Mesenchymal stem cell (in vitro differentiated cells and primary cell): ENCODE data around the gene COL13A1.

Experiments
- DNase-seq: peaks from one replicate; pipeline ENCODE4 v3.0.0-alpha.2; 2013
- H2AFZ ChIP-seq: one replicate; pipeline ENCODE4 v1.6.1; 2013; ENCODE audit warnings: low read depth, mild to moderate bottlenecking, control low read depth, inconsistent platforms, low read length, moderate library complexity
- H2AK5ac ChIP-seq: 2 replicates; pipeline ENCODE4 v1.6.1; 2013; ENCODE audit warnings: low read length, moderate library complexity, mild to moderate bottlenecking, inconsistent platforms; ENCODE audit not compliant: severe bottlenecking
- H2BK120ac ChIP-seq: one replicate; pipeline ENCODE4 v1.6.1; 2013; ENCODE audit warnings: low read depth, mild to moderate bottlenecking, inconsistent platforms, low read length, moderate library complexity
- H2BK12ac ChIP-seq, 2 experiments: one replicate each; pipeline ENCODE4 v1.6.1; 2013; ENCODE audit warnings: inconsistent platforms in 2 of 2, low read length in 2 of 2, mild to moderate bottlenecking in 2 of 2, moderate library complexity in 2 of 2, control low read depth in 1 of 2
- H2BK15ac ChIP-seq: one replicate; pipeline ENCODE4 v1.6.1; 2013; ENCODE audit warnings: mild to moderate bottlenecking, low read depth, inconsistent platforms; ENCODE audit not compliant: poor library complexity, severe bottlenecking
- H2BK5ac ChIP-seq: 2 replicates; pipeline ENCODE4 v1.6.1; 2013; ENCODE audit warnings: low read depth, mild to moderate bottlenecking, low read length, control low read depth, inconsistent platforms; ENCODE audit not compliant: poor library complexity, severe bottlenecking
- H3K14ac ChIP-seq, 2 experiments: one replicate each; pipeline ENCODE4 v1.6.1; 2013; ENCODE audit warnings: inconsistent platforms in 2 of 2, low read length in 2 of 2, control low read depth in 1 of 2, mild to moderate bottlenecking in 1 of 2, moderate library complexity in 1 of 2
- H3K18ac ChIP-seq, 2 experiments: one replicate each; pipeline ENCODE4 v1.6.1; 2013; ENCODE audit warnings: inconsistent platforms in 2 of 2, low read length in 2 of 2, control low read depth in 1 of 2, low read depth in 1 of 2, mild to moderate bottlenecking in 1 of 2
- H3K23ac ChIP-seq, 2 experiments: one replicate each; pipeline ENCODE4 v1.6.1; 2013; ENCODE audit warnings: inconsistent platforms in 2 of 2, low read length in 2 of 2, mild to moderate bottlenecking in 2 of 2, moderate library complexity in 2 of 2, control low read depth in 1 of 2
- H3K27ac ChIP-seq: 2 replicates; pipeline ENCODE4 v1.5.1; 2013; ENCODE audit warnings: mild to moderate bottlenecking, moderate library complexity, low read length, control low read depth, inconsistent platforms; ENCODE audit not compliant: poor library complexity, severe bottlenecking
- H3K27me3 ChIP-seq, 2 experiments: 2 replicates each; pipeline versions ENCODE4 v1.6.1 to v1.7.0; 2013; ENCODE audit warnings: low read length in 2 of 2, mild to moderate bottlenecking in 2 of 2, moderate library complexity in 2 of 2, control low read depth in 1 of 2, inconsistent platforms in 1 of 2; ENCODE audit not compliant: control insufficient read depth in 1 of 2, insufficient read depth in 1 of 2
- H3K36me3 ChIP-seq, 2 experiments: 2 replicates each; pipeline versions ENCODE4 v1.6.1 to v1.7.0; 2013; ENCODE audit warnings: low read length in 2 of 2, control low read depth in 1 of 2, inconsistent platforms in 1 of 2, low read depth in 1 of 2, mild to moderate bottlenecking in 1 of 2; ENCODE audit not compliant: insufficient read depth in 2 of 2, control insufficient read depth in 1 of 2
- H3K4ac ChIP-seq, 2 experiments: one replicate each; pipeline ENCODE4 v1.6.1; 2013; ENCODE audit warnings: inconsistent platforms in 2 of 2, low read length in 2 of 2, mild to moderate bottlenecking in 2 of 2, moderate library complexity in 2 of 2, control low read depth in 1 of 2, low read depth in 1 of 2
- H3K4me1 ChIP-seq: 2 replicates; pipeline ENCODE4 v1.6.1; 2013; ENCODE audit warnings: low read depth, low read length, control low read depth; ENCODE audit not compliant: control insufficient read depth, insufficient read depth
- H3K4me2 ChIP-seq: 2 replicates; pipeline ENCODE4 v1.6.1; 2013; ENCODE audit warnings: low read length, mild to moderate bottlenecking, inconsistent platforms; ENCODE audit not compliant: poor library complexity, severe bottlenecking
- H3K4me3 ChIP-seq, 2 experiments: 2 replicates each; pipeline versions ENCODE4 v1.5.1 to v1.7.0; 2013; ENCODE audit warnings: low read length in 2 of 2, mild to moderate bottlenecking in 2 of 2, control low read depth in 1 of 2, low read depth in 1 of 2; ENCODE audit not compliant: insufficient read depth in 1 of 2
- H3K79me1 ChIP-seq: replicated peaks from 2 replicates; pipeline ENCODE4 v1.6.1; 2013; ENCODE audit warnings: mild to moderate bottlenecking, control low read depth, low read length, inconsistent platforms; ENCODE audit not compliant: poor library complexity, severe bottlenecking
- H3K9ac ChIP-seq: 2 replicates; pipeline ENCODE4 v1.7.0; 2013; ENCODE audit warnings: mild to moderate bottlenecking, low read length, moderate library complexity
- H3K9me3 ChIP-seq: 2 replicates; pipeline ENCODE4 v1.7.0; 2013; ENCODE audit warnings: mild to moderate bottlenecking, low read length; ENCODE audit not compliant: control insufficient read depth
- H4K8ac ChIP-seq: one replicate; pipeline ENCODE4 v1.6.1; 2013; ENCODE audit warnings: inconsistent platforms, mild to moderate bottlenecking, low read length, moderate library complexity
- H4K91ac ChIP-seq: one replicate; pipeline ENCODE4 v1.6.1; 2013; ENCODE audit warnings: mild to moderate bottlenecking, low read length, inconsistent platforms
- WGBS: methylation state at CpG from one replicate; pipeline ENCODE4 v1.1.7; 2013; ENCODE audit warnings: mixed read lengths; 5-methylcytosine and 5-hydroxymethylcytosine counted together

Gene COL13A1

DNA sequence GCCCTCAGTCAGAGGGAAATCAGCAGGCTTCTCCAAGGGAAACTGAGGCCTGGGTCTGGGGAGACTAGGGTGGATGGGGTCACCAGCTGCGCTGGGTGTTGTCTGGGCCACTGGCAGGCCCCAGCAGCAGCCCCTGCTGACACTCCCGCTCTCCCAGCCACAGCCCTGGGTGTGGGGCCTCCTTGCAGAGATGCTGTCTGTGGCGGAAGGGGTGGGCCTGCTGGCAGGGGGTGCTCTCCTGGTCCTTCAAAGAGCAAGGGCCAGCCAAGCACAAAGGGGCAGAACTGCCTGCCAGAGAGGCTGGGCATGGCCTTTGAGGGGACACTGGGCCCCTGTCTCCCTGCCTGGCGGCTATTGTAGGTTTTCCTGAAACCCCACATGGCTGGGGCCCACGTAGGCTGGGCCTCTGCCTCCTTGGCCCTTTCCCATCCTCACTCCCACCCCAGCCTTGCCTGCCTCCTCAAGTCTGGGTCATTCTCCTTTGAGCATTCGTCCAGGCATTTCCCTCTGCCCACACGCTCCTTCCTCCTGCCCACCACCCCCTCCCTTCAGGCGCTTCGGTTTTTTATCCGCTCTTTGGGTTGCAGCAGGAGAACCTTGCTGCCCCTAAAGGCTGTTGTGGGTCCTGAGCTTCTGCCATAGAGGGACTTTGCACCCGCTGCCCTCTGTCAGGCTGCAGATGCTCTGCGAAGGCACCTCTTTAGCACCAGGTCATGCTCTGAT lies 9.1 kb downstream of the COL13A1 start:
- H3K27ac ChIP-seq = no peak overlapping the region
- no peak overlapping the region for H2BK5ac ChIP-seq
- H3K9me3 ChIP-seq = no peaks in the 10 kb centered on the region
- H3K14ac ChIP-seq = peak overlapping the region in 1 of 2 experiments; percentile 31
- peaks cover 4 to 14% of the 10 kb centered on the region in 2 experiments for H3K36me3 ChIP-seq
- no peaks in the 10 kb centered on the region for H3K27me3 ChIP-seq
- H3K9ac ChIP-seq = no peak overlapping the region
- peak overlapping the region; percentile 57 for H4K91ac ChIP-seq
- peaks cover 36% of the 10 kb centered on the region for H3K79me1 ChIP-seq
- H3K4me2 ChIP-seq = no peak overlapping the region
- H3K4ac ChIP-seq = no peak overlapping the region
- WGBS = 91% methylated on average over 12 of the region's 12 CpGs
- no peak overlapping the region for H4K8ac ChIP-seq
- peaks cover 41% of the 10 kb centered on the region for H3K4me1 ChIP-seq
- peak overlapping the region in 1 of 2 experiments; percentile 38 for H3K18ac ChIP-seq
- no peak overlapping the region for H3K23ac ChIP-seq
- peak overlapping the region; percentile 70 for H2AK5ac ChIP-seq
- H3K4me3 ChIP-seq = no peak overlapping the region
- no peak overlapping the region for H2BK120ac ChIP-seq
- H2BK12ac ChIP-seq = peak overlapping the region in 1 of 2 experiments; percentile 30
- DNase-seq = no peak
- H2BK15ac ChIP-seq = no peak overlapping the region
- no peak overlapping the region for H2AFZ ChIP-seq

GRCh38 chr10:69813632-69814031 lies 11.9 kb downstream of the COL13A1 start:
- no peak overlapping the region for H3K4me2 ChIP-seq
- no peaks in the 10 kb centered on the region for H3K27me3 ChIP-seq
- WGBS = 86% methylated on average over 4 of the region's 4 CpGs
- H3K36me3 ChIP-seq = peaks cover 8 to 9% of the 10 kb centered on the region in 2 experiments
- peak overlapping the region; percentile 34 for H4K91ac ChIP-seq
- H2AK5ac ChIP-seq = no peak overlapping the region
- no peak overlapping the region for H2BK5ac ChIP-seq
- peaks cover 42% of the 10 kb centered on the region for H3K79me1 ChIP-seq
- no peak overlapping the region for H2AFZ ChIP-seq
- H3K4ac ChIP-seq = no peak overlapping the region
- DNase-seq = no peak
- no peak overlapping the region for H3K14ac ChIP-seq
- no peak overlapping the region for H2BK120ac ChIP-seq
- peaks cover 32% of the 10 kb centered on the region for H3K4me1 ChIP-seq
- H3K23ac ChIP-seq = no peak overlapping the region
- H3K18ac ChIP-seq = no peak overlapping the region
- H3K9me3 ChIP-seq = no peaks in the 10 kb centered on the region
- no peak overlapping the region for H2BK12ac ChIP-seq
- peak overlapping the region; percentile 15 for H2BK15ac ChIP-seq
- H3K27ac ChIP-seq = no peak overlapping the region
- H4K8ac ChIP-seq = no peak overlapping the region
- no peak overlapping the region for H3K4me3 ChIP-seq
- H3K9ac ChIP-seq = no peak overlapping the region

GRCh38 chr10:69814251-69814650 lies 12.5 kb downstream of the COL13A1 start:
- no peak overlapping the region for H3K23ac ChIP-seq
- H3K36me3 ChIP-seq = peaks cover 2 to 9% of the 10 kb centered on the region in 2 experiments
- H3K4ac ChIP-seq = no peak overlapping the region
- H3K79me1 ChIP-seq = peaks cover 39% of the 10 kb centered on the region
- H2BK15ac ChIP-seq = no peak overlapping the region
- H4K8ac ChIP-seq = no peak overlapping the region
- H3K4me3 ChIP-seq = no peak overlapping the region
- H3K18ac ChIP-seq = no peak overlapping the region
- no peak overlapping the region for H2BK5ac ChIP-seq
- no peak overlapping the region for H3K4me2 ChIP-seq
- no peak overlapping the region for H2BK12ac ChIP-seq
- no peak overlapping the region for H2BK120ac ChIP-seq
- H3K27ac ChIP-seq = no peak overlapping the region
- H2AK5ac ChIP-seq = no peak overlapping the region
- no peak for DNase-seq
- no peak overlapping the region for H4K91ac ChIP-seq
- peaks cover 32% of the 10 kb centered on the region for H3K4me1 ChIP-seq
- H3K9me3 ChIP-seq = no peaks in the 10 kb centered on the region
- H3K9ac ChIP-seq = no peak overlapping the region
- H3K27me3 ChIP-seq = no peaks in the 10 kb centered on the region
- 85% methylated on average over 2 of the region's 2 CpGs for WGBS
- H3K14ac ChIP-seq = no peak overlapping the region
- H2AFZ ChIP-seq = no peak overlapping the region

DNA sequence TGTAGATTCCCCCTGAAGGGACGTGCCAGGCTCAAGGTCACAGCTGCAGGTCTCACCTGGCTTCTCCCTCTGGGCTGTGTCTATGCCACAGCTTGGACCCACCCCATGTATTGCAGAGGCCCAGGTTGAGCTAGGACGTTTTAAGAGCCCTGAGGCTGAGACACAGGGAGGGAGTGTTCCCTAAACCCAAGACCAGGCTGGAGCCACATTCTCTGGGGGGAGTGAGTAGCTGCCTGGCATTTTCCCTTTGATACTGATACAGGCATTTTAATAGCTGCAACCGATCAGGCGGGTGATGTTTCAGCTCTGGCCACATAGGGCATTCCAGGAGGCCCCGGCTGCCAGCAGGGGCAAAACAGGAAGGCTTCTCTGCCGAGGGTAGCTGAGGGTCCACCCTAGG lies 13.4 kb downstream of the COL13A1 start:
- H3K9ac ChIP-seq = no peak overlapping the region
- no peak overlapping the region for H3K4me3 ChIP-seq
- no peak overlapping the region for H3K14ac ChIP-seq
- no peak overlapping the region for H2BK120ac ChIP-seq
- H2BK12ac ChIP-seq = peak overlapping the region in 1 of 2 experiments; percentile 7
- no peak overlapping the region for H4K8ac ChIP-seq
- H2BK5ac ChIP-seq = no peak overlapping the region
- no peak for DNase-seq
- no peak overlapping the region for H3K23ac ChIP-seq
- peaks cover 0 to 9% of the 10 kb centered on the region in 2 experiments for H3K36me3 ChIP-seq
- H2AK5ac ChIP-seq = no peak overlapping the region
- H3K4me1 ChIP-seq = peaks cover 34% of the 10 kb centered on the region
- no peak overlapping the region for H3K4ac ChIP-seq
- H3K4me2 ChIP-seq = no peak overlapping the region
- H4K91ac ChIP-seq = no peak overlapping the region
- H3K9me3 ChIP-seq = no peaks in the 10 kb centered on the region
- H3K27me3 ChIP-seq = no peaks in the 10 kb centered on the region
- H3K18ac ChIP-seq = no peak overlapping the region
- 93% methylated on average over 6 of the region's 6 CpGs for WGBS
- peaks cover 43% of the 10 kb centered on the region for H3K79me1 ChIP-seq
- H3K27ac ChIP-seq = no peak overlapping the region
- H2BK15ac ChIP-seq = no peak overlapping the region
- no peak overlapping the region for H2AFZ ChIP-seq
